Activated CD4-positive, alpha-beta T cell treated with anti-CD3 and anti-CD28 coated beads, Interleukin-2, Interleukin-4, amounts not matched to agents 100 ng/mL and 50 ng/mL, durations not matched to agents 16 hours and 8 hours (primary cell): ENCODE results near the gene MYO15B.

Source experiments
- DNase-seq: peaks from one replicate; pipeline ENCODE4 v3.0.0-alpha.2; 2020; ENCODE audit warnings: low spot score

Gene MYO15B

GRCh38 chr17:75558666-75559530, 28.7 kb upstream of the MYO15B start:
- no peak for DNase-seq

- no peak for DNase-seq
Observed at GRCh38 chr17:75559958-75560533, 27.6 kb upstream of the MYO15B start.

- DNase-seq, result no peak
Observed at GRCh38 chr17:75561927-75562603, 25.5 kb upstream of the MYO15B start.

GRCh38 chr17:75563063-75563758, 24.4 kb upstream of the MYO15B start:
- DNase-seq, result no peak

- DNase-seq, result no peak
Observed at GRCh38 chr17:75564195-75564594, 23.4 kb upstream of the MYO15B start.

- DNase-seq, result no peak
Observed at GRCh38 chr17:75565066-75565465, 22.5 kb upstream of the MYO15B start.

GRCh38 chr17:75565618-75566017, 22.0 kb upstream of the MYO15B start:
- no peak for DNase-seq

- DNase-seq, result no peak
Observed at GRCh38 chr17:75566416-75566815, 21.2 kb upstream of the MYO15B start.

GRCh38 chr17:75566834-75567233, 20.8 kb upstream of the MYO15B start:
- DNase-seq, result no peak

- no peak for DNase-seq
Observed at GRCh38 chr17:75568412-75569255, 19.0 kb upstream of the MYO15B start.

- DNase-seq, result no peak
Observed at GRCh38 chr17:75570034-75570676, 17.4 kb upstream of the MYO15B start.

- no peak for DNase-seq
Observed at GRCh38 chr17:75570772-75571171, 16.8 kb upstream of the MYO15B start.

- DNase-seq, result no peak
Observed at GRCh38 chr17:75571197-75571884, 16.3 kb upstream of the MYO15B start.

- no peak for DNase-seq
Observed at GRCh38 chr17:75571885-75572215, 15.8 kb upstream of the MYO15B start.

GRCh38 chr17:75572713-75573539, 14.7 kb upstream of the MYO15B start:
- DNase-seq, result no peak

- DNase-seq, result no peak
Observed at GRCh38 chr17:75573540-75573957, 14.1 kb upstream of the MYO15B start.

GRCh38 chr17:75573994-75574393, 13.6 kb upstream of the MYO15B start:
- DNase-seq, result no peak

- DNase-seq, result no peak
Observed at GRCh38 chr17:75574404-75575036, 13.1 kb upstream of the MYO15B start.

- DNase-seq, result no peak
Observed at GRCh38 chr17:75575197-75575596, 12.4 kb upstream of the MYO15B start.
